Activated T-cell treated with anti-CD3 and anti-CD28 coated beads for 48 hours (primary cell): ENCODE results near the gene WSCD1.

Source experiments
- DNase-seq: peaks from one replicate; pipeline ENCODE4 v3.0.0-alpha.2; 2020; ENCODE audit warnings: low read depth

The WSCD1 gene

GRCh38 chr17:6086603-6087400, 16.6 kb downstream of the WSCD1 start:
- no peak for DNase-seq

DNA sequence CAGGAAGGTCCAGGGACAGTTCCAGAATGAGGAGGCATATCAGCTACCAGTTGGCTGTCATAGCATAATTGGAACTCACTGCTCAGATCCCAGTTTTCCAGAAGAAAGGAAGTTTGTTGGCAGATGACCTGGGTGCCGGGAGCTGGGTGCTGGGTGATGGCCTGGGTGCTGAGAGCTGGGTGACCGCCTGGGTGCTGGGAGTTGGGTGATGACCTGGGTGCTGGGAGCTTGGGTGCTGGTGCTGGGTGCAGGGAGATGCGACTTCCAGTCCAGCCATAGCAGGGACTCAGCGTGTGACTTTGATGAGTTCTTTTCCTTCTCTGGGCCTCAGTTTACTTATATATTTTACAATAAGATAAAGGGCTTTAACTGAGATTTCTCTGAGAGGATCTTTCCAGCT, 18.0 kb downstream of the WSCD1 start:
- DNase-seq: no peak

GRCh38 chr17:6090253-6090652, 20.1 kb downstream of the WSCD1 start:
- no peak for DNase-seq

DNA sequence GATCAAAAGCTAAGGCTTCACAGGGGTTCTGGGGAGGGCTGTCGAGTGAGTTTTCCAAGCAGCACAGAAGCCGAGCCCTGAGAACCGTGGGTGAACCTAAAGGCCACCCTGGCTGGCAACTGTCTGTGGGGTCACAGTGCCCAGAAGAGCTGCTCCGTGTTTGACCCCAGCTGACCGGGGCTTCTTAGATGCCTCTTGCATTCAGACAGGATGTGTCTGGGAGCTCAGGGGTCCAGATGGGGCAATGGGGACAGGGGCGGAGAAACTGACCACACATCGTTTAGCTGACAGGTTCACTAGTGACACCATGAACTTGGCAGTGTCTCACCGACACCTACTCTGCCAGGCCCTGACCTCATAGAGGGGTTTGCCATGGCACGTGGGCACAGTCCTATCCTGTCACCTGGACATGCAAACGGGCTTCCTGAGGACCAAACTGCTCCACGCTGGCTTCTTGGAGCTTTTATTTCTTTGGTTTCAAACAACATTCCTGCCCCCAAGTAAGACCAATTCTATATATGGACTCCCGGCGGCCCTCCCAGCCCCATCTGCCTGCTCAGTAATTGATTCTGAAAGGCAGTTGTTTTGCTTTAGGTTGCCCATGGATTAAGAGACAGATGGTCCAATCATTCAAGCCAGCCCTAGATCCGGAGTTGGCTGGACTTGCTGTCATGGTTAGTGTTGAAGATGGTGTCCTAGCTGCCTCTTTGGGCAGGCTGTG, 22.2 kb downstream of the WSCD1 start:
- no peak for DNase-seq

- no peak for DNase-seq
Measured at GRCh38 chr17:6092903-6093468, 22.8 kb downstream of the WSCD1 start.

DNA sequence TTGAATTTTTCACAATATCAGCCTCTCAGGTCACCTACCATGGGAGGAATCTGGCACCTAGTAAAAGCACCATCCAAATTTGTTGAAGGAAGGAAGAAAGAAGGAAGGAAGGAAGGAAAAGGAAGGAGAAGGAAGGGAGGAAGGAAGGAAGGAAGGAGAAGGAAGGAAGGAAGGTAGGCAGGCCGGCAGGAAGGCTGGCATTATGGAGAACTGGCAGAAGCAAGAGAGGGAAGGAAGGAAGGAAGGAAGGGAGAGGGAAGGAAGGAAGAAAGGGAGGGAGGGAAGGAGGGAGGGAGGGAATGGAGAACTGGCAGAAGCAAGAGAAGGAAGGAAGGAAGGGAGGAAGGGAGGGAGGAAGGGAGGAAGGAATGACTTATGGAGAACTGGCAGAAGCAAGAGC, 24.3 kb downstream of the WSCD1 start:
- DNase-seq: no peak

DNA sequence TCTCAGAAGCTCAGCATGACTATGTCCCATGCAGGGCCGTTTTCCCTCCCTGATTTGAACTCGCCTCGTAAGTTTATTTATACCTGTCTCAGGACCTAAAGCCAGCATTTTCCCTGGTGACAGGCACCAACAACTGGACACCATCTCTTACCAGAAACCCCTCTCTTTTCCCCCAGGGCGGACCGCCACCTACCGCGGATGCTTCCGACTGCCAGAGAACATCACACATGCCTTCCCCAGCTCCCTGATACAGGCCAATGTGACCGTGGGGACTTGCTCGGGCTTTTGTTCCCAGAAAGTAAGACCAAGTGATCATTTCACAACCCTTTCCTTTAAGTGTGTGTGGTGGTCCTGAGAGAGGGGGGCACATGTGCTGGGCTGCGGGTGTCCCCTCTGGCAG, 24.7 kb downstream of the WSCD1 start:
- DNase-seq: no peak

DNA sequence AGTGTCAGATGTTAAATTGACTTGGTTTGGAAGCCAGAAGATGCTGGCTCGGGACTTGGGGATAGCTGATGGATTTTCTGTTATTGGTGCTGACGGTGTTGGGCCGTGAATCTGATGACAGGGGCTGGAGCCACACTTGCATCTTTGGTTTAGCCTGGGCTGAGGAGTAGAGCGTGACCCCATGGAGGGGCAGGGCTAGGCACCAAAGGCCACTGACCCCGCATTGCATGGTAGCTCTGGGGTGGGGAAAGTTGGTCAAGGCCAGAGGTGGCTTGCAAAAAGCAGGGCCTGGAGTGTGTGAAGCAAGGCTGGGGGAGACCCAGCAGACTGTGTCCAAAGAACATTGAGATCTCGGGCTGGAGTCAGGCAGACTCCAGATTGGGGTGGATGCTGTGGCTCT, 25.3 kb downstream of the WSCD1 start:
- DNase-seq: no peak

DNA sequence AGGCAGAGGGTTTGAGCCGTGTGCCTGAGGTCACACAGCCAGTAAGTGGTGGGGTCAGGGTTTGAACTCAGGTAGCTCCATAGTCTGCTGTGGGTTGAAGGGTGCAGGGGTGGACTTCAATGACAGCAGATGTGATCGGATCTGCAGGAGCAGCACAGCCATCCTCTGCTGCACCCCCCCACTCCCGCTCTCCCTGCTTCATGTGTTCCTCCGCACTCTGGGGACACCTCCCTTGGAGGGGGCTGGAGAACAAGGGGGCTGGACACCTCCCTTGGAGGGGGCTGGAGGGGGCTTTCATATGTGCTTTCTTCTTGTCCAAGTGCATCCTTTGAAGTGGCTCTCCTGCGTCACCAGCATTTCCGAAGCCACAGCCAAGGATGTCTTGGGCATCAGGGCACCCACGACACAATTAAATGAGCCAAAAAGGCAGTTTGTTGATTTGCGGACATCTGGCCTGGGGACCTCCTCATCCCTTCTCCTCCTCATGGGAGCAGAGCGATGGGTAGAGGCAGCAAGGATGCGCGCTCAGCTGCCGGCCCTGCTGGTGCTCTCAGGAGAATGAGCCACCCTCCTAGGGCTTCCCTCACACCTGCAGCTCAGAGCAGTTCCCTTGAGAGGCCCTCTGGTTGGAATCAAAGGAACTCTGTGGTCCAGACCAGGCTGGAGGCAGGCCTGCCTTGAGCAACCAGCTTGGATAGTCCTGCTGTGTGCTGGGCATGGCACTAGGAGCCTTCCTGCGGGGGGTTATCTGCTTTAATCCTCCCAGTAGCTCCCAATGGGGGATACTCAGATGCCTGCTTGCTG, 26.2 kb downstream of the WSCD1 start:
- no peak for DNase-seq

GRCh38 chr17:6097005-6097279, 26.8 kb downstream of the WSCD1 start:
- no peak for DNase-seq

DNA sequence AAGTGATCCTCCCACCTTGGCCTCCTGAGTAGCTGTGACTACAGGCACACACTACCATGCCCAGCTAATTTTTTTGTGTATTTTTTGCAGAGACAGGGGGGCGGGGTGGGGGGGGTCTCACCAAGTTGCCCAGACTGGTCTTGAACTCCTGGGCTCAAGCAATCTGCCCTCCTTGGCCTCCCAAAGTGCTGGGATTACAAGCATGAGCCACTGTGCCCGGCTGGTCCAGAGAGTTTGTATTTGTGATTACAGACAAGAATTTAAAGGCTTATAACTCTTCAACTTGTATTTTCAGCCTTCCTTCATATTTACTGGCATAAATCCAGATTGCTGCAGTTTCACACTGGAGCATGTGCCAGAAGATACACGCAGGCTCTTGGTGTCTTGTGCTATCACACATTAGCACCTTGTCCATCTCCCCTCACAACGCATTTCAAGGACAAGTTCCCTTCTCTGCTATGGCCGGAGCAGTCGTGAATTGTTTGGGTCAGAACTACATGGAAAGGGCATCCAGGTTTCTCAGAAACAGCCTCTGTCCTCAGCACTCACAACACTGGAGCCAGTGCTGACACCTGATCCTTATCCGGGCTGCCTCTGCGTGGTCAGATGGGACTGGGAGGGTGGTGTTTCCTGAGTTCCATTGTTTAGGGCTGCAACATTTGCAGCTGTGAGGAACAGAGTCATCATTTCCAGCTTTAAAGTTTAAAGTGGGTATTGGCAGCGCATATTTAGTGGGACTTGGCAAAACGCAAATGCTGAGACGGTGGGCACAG, 28.1 kb downstream of the WSCD1 start:
- DNase-seq: no peak

DNA sequence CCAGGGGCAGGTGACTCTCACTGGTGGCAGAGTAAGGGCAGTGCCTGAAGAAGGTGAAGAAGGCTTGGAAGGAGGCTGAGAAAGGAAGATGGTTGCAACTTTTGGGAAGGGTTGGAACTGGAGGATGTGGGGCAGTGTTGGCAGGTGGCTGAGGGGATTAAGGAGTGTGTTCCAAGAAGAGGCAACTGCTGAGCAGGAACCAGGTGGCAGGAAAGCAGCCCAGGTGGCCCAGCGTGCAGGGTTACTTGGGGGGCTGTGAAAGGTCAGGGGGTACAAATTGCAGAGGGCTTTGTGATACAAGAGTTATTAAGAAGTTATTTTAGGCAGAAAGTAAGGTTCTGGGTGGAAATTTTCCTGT, 28.6 kb downstream of the WSCD1 start:
- DNase-seq: no peak

GRCh38 chr17:6099492-6099891, 29.3 kb downstream of the WSCD1 start:
- DNase-seq: no peak

GRCh38 chr17:6100146-6100545, 30.0 kb downstream of the WSCD1 start:
- DNase-seq: no peak

DNA sequence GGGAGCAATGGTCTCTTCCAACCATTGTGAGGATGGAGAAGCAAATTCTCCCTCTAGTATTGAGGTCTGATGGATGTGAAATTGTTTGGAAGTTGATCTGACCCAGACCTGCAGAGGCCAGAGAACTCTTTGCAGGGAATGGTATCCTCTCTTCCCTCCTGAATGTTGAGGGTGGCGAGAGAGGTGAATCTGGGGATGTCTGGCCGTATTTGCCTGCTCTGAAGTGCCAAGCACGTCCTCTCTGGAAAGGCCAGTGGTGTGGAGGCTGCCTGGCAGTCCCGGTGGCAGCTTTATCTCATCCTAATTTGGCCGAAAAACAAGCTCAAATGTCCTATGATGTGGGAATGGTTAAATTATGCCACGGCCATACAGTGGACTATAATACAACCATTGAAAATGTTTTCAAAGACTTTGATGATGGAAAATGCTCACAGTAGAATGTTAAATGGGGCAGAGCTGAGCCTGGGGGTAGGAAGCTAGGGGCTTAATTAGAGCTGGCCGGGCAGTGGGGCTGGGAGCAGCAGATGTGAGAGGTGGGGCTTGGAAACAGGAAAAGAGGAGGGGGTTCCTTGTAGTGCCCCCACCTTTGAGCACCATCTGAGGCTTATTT, 30.8 kb downstream of the WSCD1 start:
- DNase-seq: no peak

- DNase-seq: no peak
Measured at GRCh38 chr17:6101706-6102105, 31.5 kb downstream of the WSCD1 start.

DNA sequence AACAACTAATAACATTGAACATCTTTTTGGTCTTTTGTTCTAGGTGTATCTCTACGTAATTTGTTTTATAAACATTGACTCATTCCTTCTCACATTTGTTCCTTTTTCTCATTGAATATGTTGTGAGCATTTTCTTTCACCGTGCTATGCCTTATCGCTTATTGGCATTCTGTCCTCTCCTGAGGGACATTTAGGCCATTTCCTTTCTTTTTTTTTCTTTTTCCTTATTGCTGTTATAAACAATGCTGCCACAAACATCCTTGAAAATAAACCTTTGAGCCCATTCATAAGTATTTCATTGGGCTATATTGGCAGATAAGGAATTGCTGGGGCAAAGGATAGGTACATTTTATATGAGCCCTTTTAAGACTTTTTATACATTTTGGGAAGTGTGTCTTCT, 32.4 kb downstream of the WSCD1 start:
- DNase-seq: no peak

DNA sequence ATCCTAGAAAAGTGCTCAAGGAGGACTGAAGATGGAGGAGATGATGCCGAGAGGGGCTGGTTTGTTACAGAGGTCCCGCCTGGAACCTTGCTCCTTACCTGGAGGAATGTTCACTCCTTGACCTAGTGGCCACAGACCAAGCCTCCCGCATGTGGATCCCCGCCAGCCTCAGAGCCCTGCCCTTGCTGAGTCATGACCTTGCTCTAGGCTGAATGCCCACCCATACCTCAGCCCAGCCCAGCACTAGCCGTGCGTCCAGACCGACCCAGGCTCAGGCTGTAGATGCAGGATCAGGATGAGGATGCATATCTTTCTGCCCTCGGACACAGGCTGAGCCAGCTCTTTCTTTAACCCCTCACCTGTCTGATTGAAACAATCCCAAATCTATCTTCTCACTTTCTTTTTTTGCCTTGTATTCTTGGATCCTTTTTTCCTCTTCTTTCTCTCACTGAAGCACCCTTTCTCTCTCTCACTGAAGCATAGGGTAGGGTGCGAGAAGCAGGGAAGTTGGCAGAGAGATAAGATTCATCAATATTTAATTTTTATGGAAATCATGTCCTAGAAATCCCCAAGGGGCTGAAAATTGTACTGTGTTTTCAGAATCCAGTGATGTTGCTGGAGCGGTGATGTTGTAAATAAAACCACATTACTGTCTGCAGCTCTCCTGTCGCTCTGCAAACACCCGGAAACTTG, 34.9 kb downstream of the WSCD1 start:
- no peak for DNase-seq

GRCh38 chr17:6105649-6106007, 35.4 kb downstream of the WSCD1 start:
- DNase-seq: no peak

DNA sequence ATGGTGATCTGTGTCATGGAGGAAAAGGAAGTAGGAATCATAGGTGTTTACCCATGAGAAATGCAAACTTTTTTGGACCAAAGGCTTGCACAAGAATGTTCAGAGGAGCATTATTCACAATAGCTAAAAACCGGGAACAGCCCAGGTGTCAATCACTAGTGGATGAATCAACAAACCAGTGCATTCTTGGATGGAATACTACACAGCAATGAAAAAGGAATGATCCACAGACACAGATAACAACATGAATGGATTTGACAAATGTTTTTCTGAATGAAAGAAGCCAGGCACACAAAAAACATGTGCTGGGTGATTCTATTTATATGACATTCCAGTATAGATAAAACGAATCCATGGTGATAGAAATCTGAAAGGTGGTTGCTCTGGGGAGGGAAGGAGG, 36.0 kb downstream of the WSCD1 start:
- DNase-seq: no peak

DNA sequence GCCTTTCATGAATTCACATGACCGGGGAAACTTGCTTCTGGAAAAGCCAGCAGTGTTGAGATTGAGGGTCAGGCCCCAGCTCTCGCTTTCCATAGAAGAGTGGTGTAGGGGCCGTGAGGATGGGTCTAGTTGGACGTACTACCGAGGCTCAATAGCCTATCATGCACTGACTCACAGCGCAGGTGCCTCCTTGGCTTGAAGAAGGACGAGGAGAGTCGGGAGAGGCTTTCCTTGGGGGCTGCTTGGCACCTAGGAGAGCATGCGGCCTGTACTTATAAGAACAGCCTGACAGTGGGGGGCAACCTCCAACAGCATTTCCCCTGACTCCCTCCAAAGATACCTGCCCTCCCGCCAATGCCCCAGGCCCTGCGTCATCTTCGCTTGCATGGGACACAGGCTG, 37.6 kb downstream of the WSCD1 start:
- DNase-seq: no peak
